H9 (cell line): ENCODE data around the gene PET100. TPM values are rescaled to one million over a fixed set of nuclear protein-coding genes. Genes with fewer than 3 reads are reported as not detected.

ENCODE experiments used
- DNase-seq: peaks from one replicate; pipeline ENCODE4 v3.0.0-alpha.2; 2017
- H2AFZ ChIP-seq: one replicate; pipeline ENCODE4 v1.6.1; 2013; ENCODE audit warnings: mild to moderate bottlenecking, low read length, control low read depth, moderate library complexity
- H2AK5ac ChIP-seq: 2 replicates; pipeline ENCODE4 v1.6.1; 2013; ENCODE audit warnings: low read length, control low read depth, mixed read lengths; ENCODE audit not compliant: insufficient read length
- H2BK120ac ChIP-seq: one replicate; pipeline ENCODE4 v1.6.1; 2013; ENCODE audit warnings: low read depth, mild to moderate bottlenecking, low read length, control low read depth, inconsistent platforms; ENCODE audit not compliant: poor library complexity, severe bottlenecking
- H2BK12ac ChIP-seq: 2 replicates; pipeline ENCODE4 v1.6.1; 2013; ENCODE audit warnings: low read length, control low read depth, mixed read lengths, low read depth; ENCODE audit not compliant: insufficient read length
- H2BK15ac ChIP-seq: 2 replicates; pipeline ENCODE4 v1.6.1; 2013; ENCODE audit warnings: low read depth, low read length, control low read depth
- H2BK20ac ChIP-seq: one replicate; pipeline ENCODE4 v1.6.1; 2013; ENCODE audit warnings: low read depth, mild to moderate bottlenecking, low read length, control low read depth, inconsistent platforms; ENCODE audit not compliant: poor library complexity, severe bottlenecking
- H2BK5ac ChIP-seq: 2 replicates; pipeline ENCODE4 v1.6.1; 2013; ENCODE audit warnings: low read length, control low read depth, mixed read lengths; ENCODE audit not compliant: insufficient read length
- H3K14ac ChIP-seq: 2 replicates; pipeline ENCODE4 v1.6.1; 2013; ENCODE audit warnings: low read length, control low read depth; ENCODE audit not compliant: insufficient read depth
- H3K18ac ChIP-seq: 2 replicates; pipeline ENCODE4 v1.6.1; 2013; ENCODE audit warnings: low read depth, mild to moderate bottlenecking, mixed read lengths, low read length, control low read depth; ENCODE audit not compliant: insufficient read length
- H3K23ac ChIP-seq: 2 replicates; pipeline ENCODE4 v1.6.1; 2013; ENCODE audit warnings: low read length, control low read depth, mixed read lengths, low read depth; ENCODE audit not compliant: insufficient read length
- H3K23me2 ChIP-seq: 2 replicates; pipeline ENCODE4 v1.6.1; 2013; ENCODE audit warnings: low read depth, mild to moderate bottlenecking, mixed read lengths, low read length, control low read depth; ENCODE audit not compliant: insufficient read length, poor library complexity, severe bottlenecking
- H3K27ac ChIP-seq: 2 replicates; pipeline ENCODE4 v1.5.1; 2013; ENCODE audit warnings: low read length, control low read depth, mixed read lengths, low read depth; ENCODE audit not compliant: insufficient read length
- H3K27me3 ChIP-seq: 2 replicates; pipeline ENCODE4 v1.6.1; 2013; ENCODE audit warnings: low read length, control low read depth, inconsistent platforms; ENCODE audit not compliant: insufficient read depth
- H3K4ac ChIP-seq: 2 replicates; pipeline ENCODE4 v1.6.1; 2013; ENCODE audit warnings: low read depth, mild to moderate bottlenecking, control low read depth, inconsistent platforms, low read length, moderate library complexity
- H3K4me1 ChIP-seq: 2 replicates; pipeline ENCODE4 v1.6.1; 2013; ENCODE audit warnings: low read length, control low read depth, inconsistent platforms; ENCODE audit not compliant: insufficient read depth
- H3K4me2 ChIP-seq: 2 replicates; pipeline ENCODE4 v1.6.1; 2013; ENCODE audit warnings: low read length, control low read depth, mixed read lengths; ENCODE audit not compliant: insufficient read length, insufficient read depth
- H3K56ac ChIP-seq: 2 replicates; pipeline ENCODE4 v1.6.1; 2013; ENCODE audit warnings: low read depth, mild to moderate bottlenecking, mixed read lengths, low read length, control low read depth; ENCODE audit not compliant: insufficient read length
- H3K79me1 ChIP-seq: 2 replicates; pipeline ENCODE4 v1.6.1; 2013; ENCODE audit warnings: low read depth, mild to moderate bottlenecking, moderate library complexity, low read length, control low read depth, inconsistent platforms; ENCODE audit not compliant: insufficient read depth, poor library complexity, severe bottlenecking
- H3K79me2 ChIP-seq: 2 replicates; pipeline ENCODE4 v1.6.1; 2013; ENCODE audit warnings: low read length, control low read depth, inconsistent platforms; ENCODE audit not compliant: insufficient read depth
- H3K9ac ChIP-seq: 2 replicates; pipeline ENCODE4 v1.6.1; 2013; ENCODE audit warnings: low read length, control low read depth, mixed read lengths; ENCODE audit not compliant: insufficient read length; ENCODE audit errors: extremely low read depth
- H3K9me3 ChIP-seq: one replicate; pipeline ENCODE4 v1.6.1; 2013; ENCODE audit warnings: low read depth, low read length, inconsistent platforms; ENCODE audit not compliant: control insufficient read depth
- H3T11ph ChIP-seq: one replicate; pipeline ENCODE4 v1.6.1; 2013; ENCODE audit warnings: mild to moderate bottlenecking, low read length, control low read depth, inconsistent platforms
- H4K20me1 ChIP-seq: one replicate; pipeline ENCODE4 v1.6.1; 2013; ENCODE audit not compliant: control insufficient read depth, insufficient read length, insufficient read depth
- H4K5ac ChIP-seq: 2 replicates; pipeline ENCODE4 v1.6.1; 2013; ENCODE audit warnings: low read depth, mild to moderate bottlenecking, mixed read lengths, low read length, control low read depth; ENCODE audit not compliant: insufficient read length
- H4K8ac ChIP-seq: replicated peaks from 2 replicates; pipeline ENCODE4 v1.6.1; 2013; ENCODE audit warnings: low read length, control low read depth, mixed read lengths, low read depth; ENCODE audit not compliant: insufficient read length
- H4K91ac ChIP-seq: 2 replicates; pipeline ENCODE4 v1.6.1; 2013; ENCODE audit warnings: low read depth, mild to moderate bottlenecking, moderate library complexity, mixed read lengths, low read length, control low read depth; ENCODE audit not compliant: insufficient read length
- H3K27ac Mint-ChIP-seq, 3 experiments: 2 replicates in 2 of 3; 3 replicates in 1 of 3; pipeline ENCODE4 v1.8.0; 2020 to 2021; ENCODE audit warnings: mixed read lengths in 3 of 3, mild to moderate bottlenecking in 1 of 3, moderate library complexity in 1 of 3
- H3K27me3 Mint-ChIP-seq: 2 replicates; pipeline ENCODE4 v1.8.0; 2021; ENCODE audit warnings: low read depth, mild to moderate bottlenecking, moderate library complexity, mixed read lengths
- H3K36me3 Mint-ChIP-seq, 3 experiments: 2 replicates in 2 of 3; 3 replicates in 1 of 3; pipeline ENCODE4 v1.8.0; 2020 to 2021; ENCODE audit warnings: low read depth in 3 of 3, mixed read lengths in 3 of 3; ENCODE audit not compliant: insufficient read depth in 1 of 3
- H3K4me1 Mint-ChIP-seq, 2 experiments: 2 replicates each; pipeline ENCODE4 v1.8.0; 2020; ENCODE audit warnings: mixed read lengths in 2 of 2
- H3K4me3 Mint-ChIP-seq, 2 experiments: 2 replicates in 1 of 2; 3 replicates in 1 of 2; pipeline ENCODE4 v1.8.0; 2020 to 2021; ENCODE audit warnings: mild to moderate bottlenecking in 2 of 2, mixed read lengths in 2 of 2, moderate library complexity in 1 of 2
- H3K9me3 Mint-ChIP-seq, 2 experiments: 2 replicates in 1 of 2; 3 replicates in 1 of 2; pipeline ENCODE4 v1.8.0; 2020; ENCODE audit warnings: mild to moderate bottlenecking in 2 of 2, mixed read lengths in 2 of 2, moderate library complexity in 1 of 2
- CTCF ChIP-seq: fragments of 200-600 bp; sonication (generic); conservative IDR thresholded peaks from 3 replicates; pipeline ENCODE4 v1.8.0; 2021; ENCODE audit warnings: antibody characterized with exemption, mild to moderate bottlenecking
- total RNA-seq: library from RNA; stranded (reverse); gene quantifications from 2 replicates; pipeline ENCODE4 v1.2.1, GENCODE V29; 2021

PET100 gene
- total RNA-seq, 1 experiment from 2014 or later = 129 TPM

GRCh38 chr19:7600721-7601120 is 28.9 kb upstream of the PET100 start:
- no peak for TF ChIP-seq CTCF
- H4K20me1 ChIP-seq = no peaks in the 10 kb centered on the region

More at GRCh38 chr19:7600721-7601120, 28.9 kb upstream of the PET100 start:
- Histone ChIP-seq H3K9ac (no peak overlapping the region), H3K27ac (no peak overlapping the region), H3K4me2 (no peak overlapping the region), H3K4ac (no peak overlapping the region), H3K79me2 (no peaks in the 10 kb centered on the region; the same call in 1 of the 2 replicates), H3K56ac (no peak overlapping the region), H2AFZ (no peak overlapping the region), H2BK120ac (no peak overlapping the region), H3K79me1 (peaks cover 7% of the 10 kb centered on the region), H3K9me3 (no peaks in the 10 kb centered on the region), H4K5ac (no peak overlapping the region), H2BK12ac (no peak overlapping the region), H4K8ac (no peak overlapping the region), H3K14ac (no peak overlapping the region), H4K91ac (no peak overlapping the region), H3K27me3 (no peaks in the 10 kb centered on the region), H3K18ac (no peak overlapping the region), H2BK15ac (no peak overlapping the region), H3K23ac (no peak overlapping the region), H3K23me2 (peaks cover 9% of the 10 kb centered on the region), H3K4me1 (no peaks in the 10 kb centered on the region; the same call in 1 of the 2 replicates), H2BK20ac (no peak overlapping the region), H3T11ph (no peak overlapping the region), H2BK5ac (no peak overlapping the region), H2AK5ac (no peak overlapping the region)
- no peak for DNase-seq
- H3K27ac Mint-ChIP-seq = no peak overlapping the region
- H3K9me3 Mint-ChIP-seq = peaks cover 0 to 2% of the 10 kb centered on the region in 2 experiments; a peak in 1 of 5 replicates
- H3K27me3 Mint-ChIP-seq = peaks cover 1% of the 10 kb centered on the region; the same call in 1 of the 2 replicates
- no peak overlapping the region for H3K4me3 Mint-ChIP-seq
- peaks cover 18 to 36% of the 10 kb centered on the region in 2 experiments for H3K4me1 Mint-ChIP-seq
- H3K36me3 Mint-ChIP-seq = peaks cover 7 to 23% (median 20%) of the 10 kb centered on the region in 3 experiments
